PC-9 (cell line): ENCODE data around the gene EHBP1.

Source experiments
- CTCF ChIP-seq: fragments of 200-600 bp; sonication (generic); conservative IDR thresholded peaks from 2 replicates; pipeline ENCODE4 v1.6.1; 2017; ENCODE audit warnings: mixed run types, antibody characterized with exemption, mild to moderate bottlenecking, moderate library complexity
- EZH2 ChIP-seq: fragments of 200-600 bp; sonication (generic); IDR thresholded peaks from 2 replicates; pipeline ENCODE4 v1.8.0; 2017; ENCODE audit warnings: antibody characterized with exemption, low read depth

- no peak for TF ChIP-seq EZH2
- TF ChIP-seq CTCF, result no peak
Measured at GRCh38 chr2:62698653-62699052, 6.9 kb upstream of the EHBP1 start.
